Lung (tissue), 12 donors: ENCODE results near the gene GABBR2. TPM values are rescaled to one million over a fixed set of nuclear protein-coding genes. Genes with fewer than 3 reads are reported as not detected.

Experiments used
- ATAC-seq: fragments of 200-7000 bp; cut with Tn5 transposase; one replicate; pipeline ENCODE4 v1.9.1; 2020; ENCODE audit warnings: moderate number of reproducible peaks; ENCODE audit not compliant: insufficient read depth, low FRiP score
- DNase-seq, 3 donors: peaks; one replicate each; pipeline ENCODE4 v3.0.0-alpha.2; 2013 to 2017
- H3K27ac ChIP-seq, 2 donors: one replicate each; pipeline ENCODE4 v1.5.1; 2013; ENCODE audit warnings: mild to moderate bottlenecking in 2 of 2, moderate library complexity in 2 of 2, control low read depth in 1 of 2, inconsistent platforms in 1 of 2, low read depth in 1 of 2, low read length in 1 of 2
- H3K27me3 ChIP-seq, 3 donors: one replicate each; pipeline ENCODE4 v1.5.1; 2013; ENCODE audit warnings: low read length in 2 of 3; ENCODE audit not compliant: control insufficient read depth in 3 of 3, insufficient read depth in 3 of 3
- H3K36me3 ChIP-seq, 4 donors: one replicate each; pipeline ENCODE4 v1.5.1; 2013; ENCODE audit warnings: low read length in 4 of 4, mild to moderate bottlenecking in 1 of 4, moderate library complexity in 1 of 4; ENCODE audit not compliant: control insufficient read depth in 4 of 4, insufficient read depth in 4 of 4
- H3K4me1 ChIP-seq, 5 donors: one replicate each; pipeline ENCODE4 v1.5.1; 2013; ENCODE audit warnings: low read length in 5 of 5, mild to moderate bottlenecking in 2 of 5, moderate library complexity in 1 of 5; ENCODE audit not compliant: control insufficient read depth in 5 of 5, insufficient read depth in 5 of 5
- H3K4me3 ChIP-seq: one replicate; pipeline ENCODE4 v1.5.1; 2013; ENCODE audit warnings: mild to moderate bottlenecking, control low read depth, moderate library complexity
- H3K9ac ChIP-seq, 2 donors: one replicate each; pipeline ENCODE4 v1.5.1; 2013; ENCODE audit warnings: low read length in 2 of 2, control low read depth in 1 of 2; ENCODE audit not compliant: insufficient read depth in 1 of 2
- H3K9me3 ChIP-seq, 4 donors: one replicate each; pipeline ENCODE4 v1.5.1; 2013; ENCODE audit warnings: low read length in 3 of 4, mild to moderate bottlenecking in 1 of 4, moderate library complexity in 1 of 4; ENCODE audit not compliant: control insufficient read depth in 4 of 4, insufficient read depth in 3 of 4
- WGBS, 2 donors: extraction: QIAGEN DNeasy Blood & Tissue Kit; methylation state at CpG; one replicate each; pipeline ENCODE4 v1.1.7; 2013; 5-methylcytosine and 5-hydroxymethylcytosine counted together
- polyA plus RNA-seq, 2 donors: library from polyadenylated mRNA; stranded (reverse); fragments of 200-250 nt; gene quantifications; one replicate each; pipeline ENCODE4 v1.2.1, GENCODE V29; 2013
- total RNA-seq, 2 donors: library from RNA; depleted of rRNA in 1 of 2; stranded (reverse); fragments of >200 nt in 1 of 2; gene quantifications; one replicate each; pipeline ENCODE4 v1.2.1, GENCODE V29; 2014 to 2021
- TF ChIP-seq, protein P1 (sequence below): IDR thresholded peaks from 2 replicates; pipeline ENCODE4 v1.5.1; 2012; ENCODE audit warnings: mild to moderate bottlenecking; ENCODE audit errors: control extremely low read depth, extremely low read depth
- donor health status: control.
- donor health status: control.
- donor health status: Bipolar disorder and iron deficiency.
- donor health status: healthy.
- donor health status: DM: yes; HTN: yes; CAD: no.

The GABBR2 gene
- total and polyA plus RNA-seq, 4 donors = 0.40 to 1.8 (median 0.64) TPM

DNA sequence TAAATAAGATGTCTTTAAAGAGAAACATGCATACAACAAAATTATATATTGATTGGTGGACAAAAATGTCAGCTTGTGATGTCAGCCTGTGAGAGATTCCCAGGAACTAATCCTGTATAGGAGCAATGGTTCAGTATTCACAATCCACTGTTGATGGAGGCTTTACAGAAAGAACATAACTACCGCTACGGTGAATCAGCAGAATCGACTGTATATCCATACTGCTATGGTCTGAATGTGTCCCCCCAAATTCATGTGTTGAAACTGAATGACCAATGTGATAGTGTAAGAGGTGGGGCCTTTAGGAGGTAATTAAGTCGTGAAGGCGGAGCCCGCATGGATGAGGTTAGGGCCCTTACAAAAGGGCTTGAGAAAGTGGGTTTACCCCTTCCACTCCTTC is 412.9 kb downstream of the GABBR2 start:
- DNase-seq (no peak), ATAC-seq (no peak)
- Histone ChIP-seq H3K9me3 (no peaks in the 10 kb centered on the region), H3K9ac (no peak overlapping the region), H3K36me3 (no peaks in the 10 kb centered on the region), H3K27me3 (no peaks in the 10 kb centered on the region), H3K4me1 (no peaks in the 10 kb centered on the region), H3K4me3 (no peak overlapping the region), H3K27ac (no peak overlapping the region)
- TF ChIP-seq, protein P1, sequence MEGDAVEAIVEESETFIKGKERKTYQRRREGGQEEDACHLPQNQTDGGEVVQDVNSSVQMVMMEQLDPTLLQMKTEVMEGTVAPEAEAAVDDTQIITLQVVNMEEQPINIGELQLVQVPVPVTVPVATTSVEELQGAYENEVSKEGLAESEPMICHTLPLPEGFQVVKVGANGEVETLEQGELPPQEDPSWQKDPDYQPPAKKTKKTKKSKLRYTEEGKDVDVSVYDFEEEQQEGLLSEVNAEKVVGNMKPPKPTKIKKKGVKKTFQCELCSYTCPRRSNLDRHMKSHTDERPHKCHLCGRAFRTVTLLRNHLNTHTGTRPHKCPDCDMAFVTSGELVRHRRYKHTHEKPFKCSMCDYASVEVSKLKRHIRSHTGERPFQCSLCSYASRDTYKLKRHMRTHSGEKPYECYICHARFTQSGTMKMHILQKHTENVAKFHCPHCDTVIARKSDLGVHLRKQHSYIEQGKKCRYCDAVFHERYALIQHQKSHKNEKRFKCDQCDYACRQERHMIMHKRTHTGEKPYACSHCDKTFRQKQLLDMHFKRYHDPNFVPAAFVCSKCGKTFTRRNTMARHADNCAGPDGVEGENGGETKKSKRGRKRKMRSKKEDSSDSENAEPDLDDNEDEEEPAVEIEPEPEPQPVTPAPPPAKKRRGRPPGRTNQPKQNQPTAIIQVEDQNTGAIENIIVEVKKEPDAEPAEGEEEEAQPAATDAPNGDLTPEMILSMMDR = no peak
- 86 to 87% methylated on average over 6 of the region's 6 CpGs for WGBS, 2 donors

DNA sequence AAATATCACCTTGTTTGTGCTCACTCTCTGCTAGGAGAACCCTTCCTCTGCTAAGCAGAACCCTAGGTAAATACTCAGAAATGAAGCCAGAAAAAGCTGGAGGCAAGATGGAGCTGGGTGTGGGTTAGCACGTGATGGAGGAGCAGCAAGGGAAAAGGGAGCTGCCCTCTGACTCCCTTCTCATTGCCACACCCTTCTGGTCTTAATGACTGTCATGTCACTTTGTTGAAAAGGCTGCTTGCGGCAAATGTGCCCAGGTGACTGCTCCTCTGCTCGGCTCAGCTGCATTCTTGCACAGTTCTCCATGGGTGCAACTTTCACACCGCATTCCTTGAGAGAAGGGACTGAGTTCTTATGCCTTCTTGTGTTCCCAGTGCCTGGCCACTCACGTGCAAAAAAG is 416.9 kb downstream of the GABBR2 start:
- WGBS, 2 donors = 61 to 69% methylated on average over 5 of the region's 5 CpGs
- Histone ChIP-seq H3K9me3 (no peaks in the 10 kb centered on the region), H3K4me3 (no peak overlapping the region), H3K4me1 (no peaks in the 10 kb centered on the region), H3K27me3 (no peaks in the 10 kb centered on the region), H3K36me3 (no peaks in the 10 kb centered on the region), H3K27ac (no peak overlapping the region), H3K9ac (no peak overlapping the region)
- ATAC-seq (no peak), DNase-seq (no peak)
- TF ChIP-seq, protein P1 = no peak

DNA sequence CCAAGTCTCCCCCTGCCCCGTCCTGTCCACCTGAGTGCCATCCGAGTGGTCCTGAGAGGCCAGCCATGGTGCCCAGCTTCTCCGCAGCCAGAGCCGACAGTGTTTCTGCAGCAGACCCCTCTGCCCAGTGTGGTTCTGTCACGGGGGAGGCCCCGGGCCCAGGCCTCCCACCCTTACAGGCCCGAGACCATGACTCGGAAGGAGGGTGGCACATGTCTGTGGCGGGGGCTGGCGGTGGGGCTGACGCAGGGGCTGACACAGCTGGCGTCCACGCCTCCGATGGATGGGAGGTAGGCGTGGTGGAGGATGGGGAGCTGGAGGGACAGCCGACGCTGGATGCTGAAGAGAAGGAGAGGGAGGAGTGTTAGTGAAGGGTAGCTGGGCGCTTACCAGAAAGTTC is 418.3 kb downstream of the GABBR2 start:
- TF ChIP-seq, protein P1 = no peak
- Histone ChIP-seq H3K27me3 (no peaks in the 10 kb centered on the region), H3K4me1 (no peaks in the 10 kb centered on the region), H3K36me3 (no peaks in the 10 kb centered on the region), H3K27ac (no peak overlapping the region), H3K9me3 (no peaks in the 10 kb centered on the region), H3K4me3 (no peak overlapping the region), H3K9ac (no peak overlapping the region)
- DNase-seq = no peak
- WGBS, 2 donors = 92 to 93% methylated on average over 18 of the region's 18 CpGs
- no peak for ATAC-seq

DNA sequence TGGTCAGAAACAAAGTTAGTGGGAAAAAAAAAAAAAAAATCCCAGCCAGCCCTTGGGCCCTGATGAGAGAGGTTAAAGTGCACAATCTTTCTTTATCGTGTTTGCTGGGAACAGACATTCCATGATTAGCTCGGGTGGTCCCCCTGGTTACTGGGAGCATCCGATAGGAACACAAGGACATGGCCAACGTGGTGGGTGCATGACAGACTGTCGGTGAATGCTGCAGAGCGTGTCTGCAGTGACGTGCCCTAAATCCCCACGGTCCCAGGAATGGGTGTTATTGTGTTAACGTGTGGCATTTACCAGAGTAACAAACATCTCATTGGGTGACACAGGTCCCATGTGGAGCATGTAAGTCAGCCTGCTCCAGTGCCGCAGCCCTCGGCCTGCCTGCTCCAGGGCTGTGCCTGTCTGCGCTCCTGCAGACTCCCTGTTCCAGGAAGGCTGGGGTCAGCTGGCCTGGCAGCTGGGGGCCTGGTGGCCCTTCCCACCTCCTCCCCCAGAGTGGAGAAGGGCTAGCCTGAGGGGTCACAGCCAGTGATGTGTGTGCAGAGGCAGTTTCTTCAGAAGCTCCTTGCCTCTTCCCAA is 419.0 kb downstream of the GABBR2 start:
- ATAC-seq (no peak), DNase-seq (no peak)
- H3K27me3 ChIP-seq = no peaks in the 10 kb centered on the region
- H3K9ac ChIP-seq = no peak overlapping the region
- H3K9me3 ChIP-seq = no peaks in the 10 kb centered on the region
- TF ChIP-seq, protein P1 = no peak
- H3K4me1 ChIP-seq = no peaks in the 10 kb centered on the region
- H3K4me3 ChIP-seq = no peak overlapping the region
- H3K27ac ChIP-seq = no peak overlapping the region
- no peaks in the 10 kb centered on the region for H3K36me3 ChIP-seq
- WGBS, 2 donors = 82 to 89% methylated on average over 12 of the region's 12 CpGs
